ENCODE measurements around the gene C19orf67.

Gene C19orf67

DNA sequence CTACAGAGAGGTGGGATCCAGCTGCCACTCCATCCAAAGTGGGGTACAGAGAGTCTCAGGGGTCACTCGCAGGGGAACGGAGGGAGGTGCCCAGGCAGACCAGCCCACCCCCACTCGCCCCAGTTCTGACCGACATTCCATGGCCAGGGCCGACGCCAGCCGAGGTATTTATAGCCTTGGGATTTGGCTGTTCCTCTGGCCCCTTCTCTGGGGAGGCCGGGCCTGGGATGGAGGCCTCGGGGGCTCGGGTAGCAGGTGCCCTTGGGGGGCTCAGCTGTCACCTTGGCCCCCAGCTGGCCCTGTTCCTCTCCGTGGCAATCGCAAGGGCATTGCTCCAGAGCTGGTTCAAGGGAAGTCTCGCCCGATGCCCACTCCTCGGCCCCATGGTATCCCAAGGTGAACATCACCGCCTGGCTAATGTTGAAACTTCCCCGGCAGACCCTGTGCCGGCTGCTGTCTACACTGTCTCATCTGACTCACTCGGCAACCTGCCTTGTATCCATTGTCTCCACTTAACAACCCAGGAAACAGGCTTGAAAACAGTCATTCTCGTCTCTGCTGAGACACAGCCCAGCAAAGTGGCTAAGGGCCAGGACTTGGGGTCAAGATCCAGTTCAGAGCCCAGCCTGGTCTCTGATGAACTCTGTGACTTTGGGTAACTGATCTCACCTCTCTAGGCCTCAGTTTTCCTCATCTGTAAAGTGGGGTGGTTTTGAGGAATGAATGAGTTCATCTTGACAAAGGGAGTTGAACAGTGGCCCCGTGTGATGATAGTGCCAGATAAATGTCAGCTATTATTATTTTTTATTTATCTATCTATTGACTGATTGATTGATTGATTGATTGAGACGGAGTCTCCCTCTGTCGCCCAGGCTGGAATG, 22.2 kb upstream of the C19orf67 start:
- no peak for DNase-seq

DNA sequence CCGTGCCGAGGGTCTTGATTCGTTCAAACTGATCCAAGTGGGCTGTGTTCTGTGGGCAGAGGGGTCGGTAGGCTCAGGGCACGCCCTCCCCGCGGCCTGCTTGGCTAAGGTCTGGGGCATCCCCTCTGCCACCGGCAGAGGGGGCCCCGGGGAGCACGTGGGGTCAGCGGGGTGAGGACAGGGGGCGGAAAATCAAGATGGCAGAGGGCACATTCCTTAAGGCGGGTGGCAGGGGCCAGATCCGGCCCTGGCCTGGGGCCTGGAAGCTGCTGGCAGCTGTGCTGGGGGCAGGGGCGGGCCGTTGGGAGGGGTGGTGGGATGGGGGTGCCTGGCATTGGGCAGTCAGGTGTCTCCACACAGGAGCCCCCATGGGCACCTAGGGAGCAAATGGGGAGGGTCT, 21.3 kb upstream of the C19orf67 start:
- no peak for DNase-seq

DNA sequence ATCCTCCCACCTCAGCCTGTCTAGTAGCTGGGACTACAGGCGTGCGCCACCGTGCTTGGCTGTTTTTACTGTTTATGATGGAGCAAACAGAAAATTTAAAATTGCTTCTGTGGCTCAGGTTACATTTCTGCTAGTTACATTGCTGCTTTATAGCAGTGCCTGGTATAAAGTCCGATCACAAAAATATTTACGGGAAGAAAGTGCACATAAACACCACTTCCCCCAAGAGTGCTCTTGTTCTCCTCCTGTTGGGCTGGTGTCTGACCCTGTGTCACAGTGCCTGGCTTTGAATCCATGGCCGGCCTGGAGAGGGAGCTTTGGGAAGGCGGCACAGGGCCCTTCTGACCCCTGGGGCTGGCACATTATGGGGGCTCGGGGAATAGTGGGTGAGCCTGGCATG, 20.1 kb upstream of the C19orf67 start:
- DNase-seq: no peak

DNA sequence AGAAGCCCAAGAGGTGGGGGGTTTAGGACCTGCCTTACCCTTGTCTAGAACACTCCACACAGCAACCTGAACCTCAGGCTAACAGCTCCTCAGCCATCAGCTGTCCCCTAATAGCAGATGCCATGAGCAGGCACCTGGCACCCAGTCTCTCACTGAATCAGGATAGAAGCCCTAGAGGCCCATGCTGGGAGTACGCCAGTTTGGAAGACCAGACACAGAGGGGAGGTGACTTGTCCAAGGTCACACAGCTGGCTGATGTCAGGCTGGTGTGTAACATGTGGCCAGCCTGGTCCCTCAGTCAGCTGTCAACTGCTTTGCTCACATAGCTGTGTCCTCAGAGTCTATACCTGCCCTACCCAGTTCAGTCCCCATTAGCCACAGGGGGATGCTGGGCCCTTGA, 17.7 kb upstream of the C19orf67 start:
- DNase-seq: no peak

DNA sequence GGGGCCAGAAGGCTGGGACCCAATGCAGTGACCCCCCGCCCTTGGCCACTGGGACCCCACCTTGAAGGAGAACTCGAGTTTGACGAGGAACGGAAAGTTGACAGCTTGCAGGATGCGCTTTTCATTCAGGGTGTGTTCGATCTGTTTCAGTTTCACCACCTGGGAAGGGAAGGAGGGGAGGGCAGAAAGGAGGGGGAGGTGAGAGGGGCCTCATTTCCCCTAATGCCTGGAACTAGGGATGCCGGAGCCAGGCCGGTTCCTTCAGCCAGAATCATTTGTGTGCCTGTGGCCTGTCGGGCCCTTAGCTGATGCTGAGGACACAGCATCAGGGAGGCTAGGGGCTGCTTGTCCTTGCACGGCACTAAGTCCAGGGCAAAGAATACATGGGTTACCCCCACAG, 17.2 kb upstream of the C19orf67 start:
- DNase-seq: no peak

DNA sequence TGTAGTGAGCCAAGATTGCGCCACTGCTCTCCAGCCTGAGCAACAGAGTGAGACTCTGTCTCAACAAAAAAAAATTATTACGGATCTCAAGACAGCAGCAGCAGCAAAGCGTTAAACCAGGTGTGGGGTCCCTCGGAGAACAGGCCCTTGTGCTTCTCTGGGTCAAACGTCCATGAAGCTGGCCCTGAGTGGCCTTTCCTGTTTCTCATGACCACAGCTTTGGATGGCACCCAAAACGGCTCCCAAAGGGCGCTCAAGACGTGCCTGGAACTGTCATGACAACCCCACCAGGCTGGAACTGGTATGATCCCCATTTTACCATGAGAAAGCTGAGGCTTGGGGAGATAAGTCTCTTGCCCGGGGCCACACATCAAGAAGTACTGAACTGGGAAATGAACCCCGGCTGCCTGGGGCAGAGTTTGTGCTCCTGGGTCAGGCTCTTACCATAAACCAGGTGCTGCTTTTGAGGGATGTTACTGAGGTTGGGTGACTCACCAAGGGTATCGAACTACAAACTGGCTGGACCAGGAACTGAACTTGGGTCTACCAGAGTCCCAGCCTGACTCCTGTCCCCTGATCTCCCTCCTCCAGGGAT, 16.6 kb upstream of the C19orf67 start:
- no peak for DNase-seq

DNA sequence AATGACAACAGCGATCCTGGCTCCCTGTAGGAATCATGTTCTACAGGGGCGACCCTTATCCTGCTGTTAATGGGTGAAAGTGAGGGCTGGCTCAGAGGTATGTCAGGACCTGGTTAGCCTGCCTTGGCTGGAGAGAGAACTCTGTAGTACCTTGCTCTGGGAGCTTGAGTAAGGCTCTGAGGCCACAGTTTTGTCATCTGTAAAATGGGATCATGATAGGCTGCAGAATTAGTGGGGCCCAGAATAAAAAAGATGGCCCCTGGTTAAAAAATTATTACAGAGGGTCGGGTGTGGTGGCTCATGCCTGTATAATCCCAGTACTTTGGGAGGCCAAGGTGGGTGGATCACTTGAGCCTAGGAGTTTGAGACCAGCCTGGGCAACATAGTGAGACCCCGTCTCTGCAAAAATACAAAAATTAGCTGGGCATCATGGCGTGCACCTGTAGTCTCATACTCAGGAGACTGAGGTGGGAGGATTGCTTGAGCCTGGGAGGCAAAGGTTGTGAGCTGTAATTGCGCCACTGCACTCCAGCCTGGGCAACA, 15.5 kb upstream of the C19orf67 start:
- DNase-seq: no peak

DNA sequence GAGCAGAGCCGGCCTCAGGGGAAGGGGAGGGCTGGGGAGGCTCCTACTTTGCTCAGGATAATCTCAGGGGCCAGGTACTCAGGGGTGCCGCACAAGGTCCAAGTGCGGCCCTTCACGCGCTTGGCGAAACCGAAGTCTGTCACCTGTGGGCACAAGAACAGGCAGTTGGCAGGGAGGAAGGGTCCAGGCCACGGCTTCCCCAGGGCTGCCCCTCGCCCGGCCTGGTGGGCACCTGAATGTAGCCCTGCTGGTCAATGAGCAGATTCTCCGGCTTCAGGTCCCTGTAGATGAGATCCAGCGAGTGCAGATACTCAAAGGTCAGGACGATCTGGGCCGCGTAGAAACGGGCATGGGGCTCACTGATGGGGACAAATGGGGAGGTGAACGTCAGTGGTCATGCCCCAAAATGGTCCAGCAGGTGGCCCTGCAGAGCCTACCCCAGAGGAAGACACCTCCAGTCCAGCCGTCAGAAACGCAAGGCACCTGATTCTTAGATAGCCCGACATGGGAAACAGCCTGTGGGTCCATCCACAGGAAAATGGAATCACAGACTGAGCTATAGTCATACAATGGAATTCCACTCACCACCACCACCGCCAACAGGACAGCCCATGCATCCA, 12.1 kb upstream of the C19orf67 start:
- no peak for DNase-seq

DNA sequence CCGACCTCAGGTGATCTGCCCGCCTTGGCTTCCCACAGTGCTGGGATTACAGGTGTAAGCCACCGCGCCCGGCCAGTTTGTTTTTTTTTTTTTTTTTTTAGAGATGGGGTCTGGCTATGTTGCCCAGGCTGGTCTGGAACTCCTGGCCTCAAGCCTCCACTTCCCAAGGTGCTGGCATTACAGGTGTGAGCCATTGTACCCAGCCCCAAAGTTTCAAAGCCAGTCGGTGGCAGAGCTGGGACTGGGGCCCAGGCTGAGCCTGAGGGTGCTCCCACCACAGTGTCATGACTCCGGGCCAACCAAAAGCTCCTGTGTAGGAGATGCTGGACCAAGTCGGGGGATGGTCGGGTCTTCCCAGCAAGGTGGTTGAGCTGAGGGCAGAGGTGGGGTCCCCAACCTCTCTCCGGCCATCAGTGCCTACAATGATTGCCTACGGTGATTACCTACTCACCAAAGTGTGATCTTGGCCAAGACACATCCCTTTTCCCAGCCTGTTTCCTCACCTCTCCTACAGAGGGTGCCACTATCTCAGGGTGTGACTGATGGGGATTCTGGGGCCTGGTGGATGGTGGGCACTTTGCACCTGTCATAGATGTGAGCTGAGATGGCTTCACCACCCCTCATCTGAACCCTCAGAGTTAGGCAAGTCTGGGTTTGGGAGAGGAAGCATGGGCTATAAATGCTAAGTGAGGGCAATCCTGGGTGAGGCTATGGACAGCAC, 10.8 kb upstream of the C19orf67 start:
- no peak for DNase-seq

DNA sequence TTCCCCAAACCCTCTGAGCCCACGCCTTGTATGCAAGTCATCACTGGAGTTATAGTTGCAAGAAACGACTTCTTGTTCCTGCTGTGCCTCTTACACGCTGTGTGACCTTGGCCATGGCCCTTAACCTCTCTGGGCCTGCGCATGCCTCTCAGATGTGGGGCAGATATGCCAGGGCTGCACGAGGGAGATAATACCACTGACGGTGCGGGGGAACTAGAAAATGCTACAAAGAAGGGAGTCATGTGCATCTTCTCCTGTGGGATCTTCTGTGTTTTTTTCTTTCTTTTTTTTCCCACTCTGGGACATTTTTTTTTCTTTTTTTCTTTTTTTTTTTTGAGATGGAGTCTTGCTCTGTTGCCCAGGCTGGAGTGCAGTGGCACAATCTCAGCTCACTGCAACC, 9.3 kb upstream of the C19orf67 start:
- DNase-seq: no peak

DNA sequence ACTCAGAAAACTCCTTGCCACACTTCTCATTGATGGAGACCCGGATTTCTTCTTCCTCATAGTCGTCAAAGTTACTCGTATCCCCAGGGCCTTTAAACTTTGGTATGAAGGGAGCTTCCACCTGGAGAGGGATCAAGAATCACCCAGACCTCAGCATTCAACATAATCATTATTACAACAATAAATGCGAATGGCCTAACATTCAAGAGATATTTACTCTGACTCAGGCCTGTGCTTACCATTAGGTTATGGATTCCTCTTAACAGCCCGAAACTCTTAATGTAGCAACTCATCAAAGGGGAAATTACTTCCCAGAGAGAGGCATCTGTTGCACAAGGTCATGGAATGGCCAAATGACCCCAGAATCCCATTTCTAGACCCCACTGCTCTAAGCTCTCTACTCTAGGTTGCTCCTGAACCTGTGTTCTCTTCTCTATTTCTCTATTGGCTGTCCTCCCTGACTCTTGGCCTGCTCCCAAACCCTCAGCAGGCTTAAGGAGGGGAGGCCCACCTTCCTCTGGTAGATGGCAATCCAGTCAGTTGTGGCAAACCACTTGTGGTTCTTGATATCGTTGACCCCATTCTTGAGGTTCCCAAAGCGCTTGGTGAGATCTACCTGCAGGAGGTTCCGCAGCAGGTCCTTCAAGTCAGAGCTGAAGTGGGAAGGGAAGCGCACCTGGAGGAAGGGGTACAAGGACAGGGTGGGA, 7.7 kb upstream of the C19orf67 start:
- no peak for DNase-seq

DNA sequence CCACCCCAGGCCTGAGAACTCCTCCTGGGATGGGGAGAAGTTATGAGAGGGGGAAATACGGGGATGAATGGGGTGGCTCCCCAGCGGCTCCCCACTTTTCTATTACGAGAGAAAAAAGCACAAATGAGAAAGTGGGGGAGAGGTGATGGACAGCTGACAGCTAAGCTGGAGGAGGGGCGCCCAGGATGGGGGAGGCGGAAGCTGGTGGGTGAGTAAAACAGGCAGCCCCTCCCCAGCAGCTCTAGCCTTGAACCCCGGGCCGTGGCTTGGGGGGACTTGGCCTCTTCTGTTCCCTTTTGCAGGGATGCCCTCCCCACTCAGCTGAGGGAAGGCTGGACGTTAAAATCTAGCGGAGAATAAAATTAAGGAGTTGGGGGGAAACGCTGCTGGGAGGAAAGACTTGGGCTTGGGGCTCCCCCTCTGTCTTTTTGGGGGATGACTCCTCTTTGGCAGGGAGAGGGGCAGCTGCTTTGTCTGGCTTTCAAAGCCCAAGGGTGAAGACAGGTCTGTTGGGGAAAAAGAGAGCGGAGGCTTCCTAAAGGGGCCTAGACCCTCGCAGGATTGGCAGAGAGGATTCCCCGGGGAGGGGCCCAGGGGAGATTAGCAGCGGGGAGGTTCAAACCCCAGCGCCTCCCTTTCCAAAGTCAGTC, 6.4 kb upstream of the C19orf67 start:
- no peak for DNase-seq

DNA sequence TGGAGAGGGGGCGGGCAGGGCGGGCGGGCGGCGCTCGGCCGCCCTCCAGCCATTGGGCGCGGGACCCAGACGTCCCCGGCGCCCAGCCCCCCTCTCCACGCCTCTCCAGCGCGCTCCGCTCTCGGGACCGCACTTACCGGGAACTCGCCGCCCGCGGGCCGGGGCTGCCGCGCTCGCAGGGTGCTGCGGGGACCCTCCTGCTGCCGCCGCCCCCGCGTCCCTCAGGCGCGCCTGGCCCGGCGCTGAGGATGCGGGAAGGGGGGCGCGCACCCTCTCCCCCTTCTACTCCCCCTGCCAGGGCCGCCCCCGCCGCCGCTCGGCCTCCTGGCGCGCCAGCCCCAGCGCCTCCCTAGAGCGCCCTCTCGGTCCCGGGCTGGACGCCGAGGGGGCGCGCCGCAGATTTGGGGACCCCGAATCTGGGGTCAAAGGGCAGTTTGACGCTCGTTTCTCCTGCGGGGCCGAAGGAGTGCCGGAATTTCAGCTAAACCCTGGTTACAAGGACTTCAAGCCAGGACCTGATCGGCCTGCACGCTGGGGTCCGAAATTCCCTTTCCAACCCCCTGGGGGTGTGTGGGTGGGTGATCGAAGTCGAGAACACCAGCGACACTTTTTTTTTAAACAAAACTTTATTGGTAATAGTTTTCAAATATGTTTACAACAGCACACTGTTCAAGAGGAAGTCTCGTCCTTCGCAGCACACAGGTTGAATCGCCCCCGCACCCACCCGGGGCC, 5.7 kb upstream of the C19orf67 start:
- peak; percentile 77 to 82 for DNase-seq

DNA sequence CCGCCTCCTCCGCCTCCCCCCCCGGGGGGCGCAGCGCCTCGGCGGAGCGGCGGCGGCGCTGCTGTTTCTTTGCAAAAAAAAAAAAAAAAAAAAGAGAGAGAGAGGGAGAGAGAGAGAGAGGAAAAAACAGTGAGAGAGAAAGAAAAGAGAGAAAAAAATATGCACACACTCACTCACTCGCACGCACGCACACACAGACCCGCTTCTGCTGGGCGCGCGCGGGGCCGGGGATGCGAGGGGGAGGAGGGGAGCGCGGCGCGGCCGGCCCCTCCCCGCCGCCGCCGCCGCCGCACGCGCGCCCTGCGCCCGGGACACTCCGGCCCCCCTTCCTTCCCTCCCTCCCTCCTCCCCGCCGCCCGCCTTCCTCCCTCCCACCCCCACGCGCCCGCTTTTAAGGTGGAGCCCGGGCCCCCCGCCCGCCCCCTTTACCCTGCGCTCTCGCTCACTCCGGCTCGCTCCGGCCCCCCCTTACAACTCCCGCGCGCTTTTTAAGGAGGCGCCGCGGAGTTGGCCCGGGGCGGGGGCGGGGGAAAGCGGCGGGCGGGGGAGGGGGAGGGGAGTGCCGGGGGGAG, 5.0 kb upstream of the C19orf67 start, which contains the start of gene SAMD1:
SAMD1 (minus strand) TSS at position 243 of the 572 bp plus-strand sequence.
- DNase-seq: peak; percentile 82 to 83

DNA sequence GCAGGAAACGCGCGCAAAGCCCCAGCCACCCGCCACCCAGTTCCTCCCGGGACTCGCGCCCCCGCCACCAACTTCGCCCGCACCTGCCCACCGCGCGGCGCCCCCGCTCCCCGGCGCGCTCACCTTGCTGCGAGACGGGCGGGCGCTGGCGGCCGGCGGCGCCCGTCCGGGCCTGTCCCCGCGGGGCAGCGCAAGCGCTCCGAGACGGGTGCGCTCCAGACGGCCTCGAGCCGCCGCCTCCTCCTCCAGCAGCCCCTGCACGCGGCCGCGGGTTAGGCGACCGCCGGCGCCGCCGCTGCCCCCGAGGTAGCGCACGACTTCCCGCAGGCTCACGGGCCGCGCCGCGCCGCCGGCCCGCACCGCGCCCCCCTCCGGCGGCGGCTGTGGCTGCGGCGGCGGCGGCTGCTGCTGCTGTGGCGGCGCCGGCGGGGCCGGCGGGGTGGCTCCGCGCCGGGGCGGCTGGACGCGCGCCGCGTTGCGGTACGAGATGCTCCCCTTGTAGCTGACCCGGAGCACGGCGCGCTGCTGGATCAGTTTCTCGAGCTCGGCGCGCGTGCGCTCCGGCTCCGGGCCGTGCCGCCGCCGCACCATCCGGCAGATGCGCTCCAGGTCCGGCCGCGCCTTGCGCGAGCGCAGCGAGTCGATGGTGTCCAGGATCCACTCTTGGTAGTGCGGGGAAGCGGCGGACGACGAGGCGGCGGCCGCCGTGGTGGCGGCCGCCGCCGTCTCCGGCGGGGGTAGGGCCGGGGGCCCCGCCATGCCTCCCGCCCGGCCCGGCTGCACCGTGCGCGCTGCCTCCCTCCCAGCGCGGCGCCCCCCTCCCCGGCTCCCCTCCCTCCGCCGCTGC, 4.3 kb upstream of the C19orf67 start:
- peak; percentile 49 to 61 for DNase-seq

DNA sequence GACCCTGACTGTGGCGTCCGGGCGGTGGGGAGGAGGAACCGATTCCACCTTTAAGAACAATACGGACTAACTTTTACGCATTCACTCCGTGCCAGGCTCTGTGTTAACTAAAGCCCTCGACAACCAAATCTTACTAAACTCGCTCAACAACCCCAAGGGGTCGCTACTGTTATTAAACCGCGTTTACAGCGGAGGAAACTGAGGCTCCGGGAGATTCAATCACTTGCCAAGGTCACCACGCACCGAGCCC, 3.8 kb upstream of the C19orf67 start:
- peak in 1 of 2 experiments; percentile 27 for DNase-seq

DNA sequence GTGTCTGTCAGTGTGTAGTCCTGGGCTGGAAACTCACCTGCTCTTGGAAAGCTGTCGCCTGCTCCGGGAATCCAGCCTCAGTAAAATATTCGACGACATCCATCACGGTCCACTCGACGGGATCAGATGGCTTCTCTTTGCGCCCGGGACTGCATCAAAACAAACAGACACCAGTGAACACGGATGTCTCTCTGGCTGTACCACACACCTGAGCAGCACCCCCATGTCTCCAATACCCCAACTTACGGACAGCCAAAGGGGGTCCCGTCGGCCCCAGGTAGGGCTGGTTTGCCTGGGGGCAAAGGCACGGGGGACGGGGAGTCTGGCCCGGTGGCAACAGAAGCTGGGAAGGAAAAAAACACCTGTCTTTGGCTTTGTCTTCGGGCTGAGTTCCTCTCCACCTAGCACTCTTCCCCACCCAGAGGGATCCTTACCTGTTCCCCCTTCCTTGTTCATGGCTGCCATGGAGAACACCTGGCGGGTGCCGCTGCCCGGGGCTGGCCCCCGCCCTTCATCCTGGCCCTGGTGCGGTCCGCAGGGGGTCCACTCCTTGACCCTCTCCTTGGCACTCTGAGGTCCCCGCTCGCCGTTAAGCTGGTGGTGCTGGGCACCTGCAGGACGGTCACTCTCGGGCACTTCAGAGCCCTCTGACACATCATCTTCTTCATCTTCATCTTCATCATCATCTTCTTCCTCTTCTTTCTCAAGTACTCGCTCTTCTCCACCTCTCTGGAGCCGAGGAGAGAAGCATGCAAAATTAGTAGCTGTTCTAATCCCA, 3.2 kb upstream of the C19orf67 start:
- no peak for DNase-seq

DNA sequence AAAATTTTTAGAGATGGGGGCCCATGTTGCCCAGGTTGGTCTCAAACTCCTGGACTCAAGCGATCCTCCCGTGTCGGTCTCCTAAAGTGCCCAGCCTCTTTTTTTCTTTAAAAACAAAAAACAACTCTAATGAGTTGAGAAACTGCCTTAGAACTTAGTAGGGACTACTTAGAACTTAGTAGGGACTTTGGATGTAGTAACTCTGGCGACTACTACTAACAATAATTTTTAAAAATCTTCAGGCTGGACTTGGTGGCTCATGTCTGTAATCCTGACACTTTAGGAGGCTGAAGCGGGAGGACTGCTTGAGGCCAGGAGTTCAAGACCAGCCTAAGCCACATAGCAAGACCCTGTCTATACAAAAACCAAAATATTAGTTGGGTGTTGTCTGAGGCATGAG, 515 bp upstream of the C19orf67 start:
- DNase-seq: no peak

DNA sequence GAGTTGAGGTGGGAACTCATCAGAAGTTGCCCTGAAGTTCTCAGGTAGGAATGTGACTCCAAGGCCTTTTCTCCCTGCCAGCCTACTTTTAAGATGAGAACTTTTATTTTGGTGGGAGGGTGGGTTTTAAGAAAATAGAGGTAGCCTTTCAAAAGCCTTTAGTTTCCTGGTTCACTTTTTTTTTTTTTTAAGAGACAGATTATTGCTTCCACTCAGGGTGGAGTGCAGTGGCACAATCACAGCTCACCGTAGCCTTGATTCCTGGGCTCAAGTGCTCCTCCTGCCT, 3.0 kb downstream of the C19orf67 start:
- no peak for DNase-seq
